K562 (cell line): ENCODE measurements around the gene C1QTNF5. TPM values are rescaled to one million over a fixed set of nuclear protein-coding genes. Genes with fewer than 3 reads are reported as not detected.

Experiments
- ATAC-seq: fragments of 200-7000 bp; cut with Tn5 transposase; 3 replicates; pipeline ENCODE4 v1.9.1; 2020; ENCODE audit warnings: moderate library complexity
- BruUV-seq: library from RNA; stranded (reverse); fragments of 400-500 nt; replicated peaks from 2 replicates; lab custom pipeline; 2021; lab: Mats Ljungman, UMichigan
- CTCF ChIA-PET: fragments of 300-600 bp; formaldehyde crosslinking; extraction: SDS; loops from one replicate; lab custom pipeline; 2021; ENCODE audit warnings: low intra/inter-chr PET ratio; lab: Yijun Ruan, JAX
- POLR2A ChIA-PET: fragments of 300-600, 350-650 bp; sonication (Branson Sonifier 250); formaldehyde crosslinking; extraction: SDS; loops from one replicate; lab custom pipeline; 2021; ENCODE audit warnings: antibody characterized with exemption, inconsistent platforms; lab: Yijun Ruan, JAX
- DNase-seq, 4 experiments: peaks; one replicate each; pipeline versions ENCODE4 v3.0.0 to v3.0.0-alpha.2; 2011 to 2018; ENCODE audit warnings: low spot score in 3 of 4, mixed read lengths in 3 of 4; ENCODE audit errors: extremely low read depth in 1 of 4
- FAIRE-seq: peaks from 2 replicates; lab custom pipeline; 2011; peaks lifted over from hg19 to GRCh38; lab: Jason Lieb, UNC
- H2AFZ ChIP-seq: 2 replicates; pipeline ENCODE4 v1.6.0; 2011; ENCODE audit warnings: low read depth, low read length, control low read depth, inconsistent platforms
- H3K27ac ChIP-seq: fragments of 200-600 bp; 3 replicates; pipeline ENCODE4 v1.8.0; 2011; ENCODE audit warnings: low read depth, mild to moderate bottlenecking, control low read depth, inconsistent platforms, low read length, moderate library complexity, mixed read lengths; ENCODE audit errors: extremely low read depth
- H3K27me3 ChIP-seq, 2 experiments: fragments of 300-600 bp in 1 of 2; 2 replicates in 1 of 2; 3 replicates in 1 of 2; pipeline versions ENCODE4 v1.6.0 to v1.8.0; 2011; ENCODE audit warnings: inconsistent platforms in 2 of 2, low read length in 2 of 2, mild to moderate bottlenecking in 1 of 2, mixed read lengths in 1 of 2, moderate library complexity in 1 of 2; ENCODE audit not compliant: control insufficient read depth in 2 of 2, insufficient read depth in 2 of 2
- H3K36me3 ChIP-seq: fragments of 300-600 bp; 3 replicates; pipeline ENCODE4 v1.8.0; 2011; ENCODE audit warnings: mild to moderate bottlenecking, low read length, inconsistent platforms; ENCODE audit not compliant: control insufficient read depth, insufficient read depth
- H3K4me1 ChIP-seq, 2 experiments: fragments of 200-600 bp in 1 of 2; replicated peaks in 1 of 2; 2 replicates in 1 of 2; 3 replicates in 1 of 2; pipeline versions ENCODE4 v1.5.1 to v1.8.0; 2011; ENCODE audit warnings: inconsistent platforms in 2 of 2, low read length in 2 of 2, mild to moderate bottlenecking in 1 of 2, mixed read lengths in 1 of 2, moderate library complexity in 1 of 2; ENCODE audit not compliant: control insufficient read depth in 2 of 2, insufficient read depth in 2 of 2
- H3K4me2 ChIP-seq: 2 replicates; pipeline ENCODE4 v1.6.1; 2011; ENCODE audit warnings: low read length, control low read depth, inconsistent platforms, mixed read lengths; ENCODE audit not compliant: insufficient read depth
- H3K4me3 ChIP-seq: fragments of 200-600 bp; sonication (generic), shearing (Covaris generic); 2 replicates; pipeline ENCODE4 v1.5.1; 2016; ENCODE audit warnings: control low read depth, inconsistent platforms
- H3K79me2 ChIP-seq: fragments of 200-600 bp; 3 replicates; pipeline ENCODE4 v1.8.0; 2011; ENCODE audit warnings: low read length, inconsistent platforms; ENCODE audit not compliant: control insufficient read depth, insufficient read depth
- H3K9ac ChIP-seq, 2 experiments: 2 replicates each; pipeline versions ENCODE4 v1.6.0 to v1.6.1; 2011; ENCODE audit warnings: low read depth in 2 of 2, low read length in 2 of 2, control low read depth in 1 of 2, inconsistent platforms in 1 of 2, mild to moderate bottlenecking in 1 of 2, mixed read lengths in 1 of 2; ENCODE audit not compliant: insufficient read depth in 1 of 2
- H3K9me1 ChIP-seq: one replicate; pipeline ENCODE4 v1.6.0; 2011; ENCODE audit warnings: inconsistent platforms, mild to moderate bottlenecking, low read length, moderate library complexity; ENCODE audit not compliant: control insufficient read depth, insufficient read depth
- H3K9me3 ChIP-seq: replicated peaks from 2 replicates; pipeline ENCODE4 v1.5.1; 2011; ENCODE audit warnings: low read depth, low read length, inconsistent platforms; ENCODE audit not compliant: control insufficient read depth, insufficient read depth
- H4K20me1 ChIP-seq: replicated peaks from 2 replicates; pipeline ENCODE4 v1.6.1; 2011; ENCODE audit warnings: low read length, inconsistent platforms, mixed read lengths; ENCODE audit not compliant: control insufficient read depth, insufficient read depth
- ARNT ChIP-seq, 2 experiments: fragments of 450-650 bp; IDR thresholded peaks; 2 replicates each; pipeline ENCODE4 v1.6.1; 2016; ENCODE audit warnings: mild to moderate bottlenecking in 1 of 2
- BMI1 ChIP-seq: fragments of 150-350 bp; IDR thresholded peaks from 2 replicates; pipeline ENCODE4 v1.6.1; 2014; ENCODE audit warnings: low read length
- BRD4 ChIP-seq: fragments of 200-600 bp; sonication (generic); IDR thresholded peaks from 2 replicates; pipeline ENCODE4 v1.6.1; 2017; ENCODE audit warnings: inconsistent platforms
- CBX1 ChIP-seq: sonication (generic); IDR thresholded peaks from 2 replicates; pipeline ENCODE4 v1.6.1; 2016; ENCODE audit warnings: antibody characterized with exemption, low read depth, mild to moderate bottlenecking
- CC2D1A ChIP-seq: fragments of 450-650 bp; IDR thresholded peaks from 2 replicates; pipeline ENCODE4 v1.6.1; 2017; ENCODE audit warnings: mild to moderate bottlenecking
- EP300 ChIP-seq: IDR thresholded peaks from 2 replicates; pipeline ENCODE4 v1.6.1; 2012; ENCODE audit warnings: low read length, improper control_type of control experiment
- FOXK2 ChIP-seq, 2 experiments: fragments of 450-650 bp; IDR thresholded peaks in 1 of 2; conservative IDR thresholded peaks in 1 of 2; 2 replicates each; pipeline ENCODE4 v1.6.1; 2016; ENCODE audit warnings: low read depth in 2 of 2, mild to moderate bottlenecking in 1 of 2
- HDGF ChIP-seq: fragments of 450-650 bp; IDR thresholded peaks from 2 replicates; pipeline ENCODE4 v1.6.1; 2016
- MTA1 ChIP-seq: fragments of 450-650 bp; IDR thresholded peaks from 2 replicates; pipeline ENCODE4 v1.6.1; 2017; ENCODE audit warnings: borderline replicate concordance
- PHF21A ChIP-seq: fragments of 450-650 bp; IDR thresholded peaks from 2 replicates; pipeline ENCODE4 v1.6.1; 2017; ENCODE audit warnings: low read depth, borderline replicate concordance
- RB1 ChIP-seq: fragments of 450-650 bp; IDR thresholded peaks from 2 replicates; pipeline ENCODE4 v1.6.1; 2017; ENCODE audit warnings: low read depth, mild to moderate bottlenecking
- RBBP5 ChIP-seq: fragments of 200-600 bp; sonication (generic); IDR thresholded peaks from 2 replicates; pipeline ENCODE4 v1.6.1; 2012; ENCODE audit warnings: borderline replicate concordance, mild to moderate bottlenecking, low read length, control low read depth, inconsistent platforms; ENCODE audit not compliant: insufficient read depth, poor library complexity, severe bottlenecking
- RFX1 ChIP-seq: fragments of 450-650 bp; IDR thresholded peaks from 2 replicates; pipeline ENCODE4 v1.6.1; 2016; ENCODE audit warnings: mild to moderate bottlenecking, moderate library complexity
- RNF219 ChIP-seq: fragments of 250-450 bp; sonication (Bioruptor Pico); IDR thresholded peaks from 2 replicates; pipeline ENCODE4 v1.5.0; 2022; ENCODE audit warnings: mild to moderate bottlenecking
- SP1 ChIP-seq: sonication (generic); formaldehyde crosslinking; IDR thresholded peaks from 2 replicates; pipeline ENCODE4 v1.8.1; 2022; ENCODE audit warnings: mild to moderate bottlenecking, missing genetic modification reagents
- THAP7 ChIP-seq: fragments of 250-450 bp; sonication (Bioruptor Pico); IDR thresholded peaks from 2 replicates; pipeline ENCODE4 v1.5.0; 2021
- WGBS: fragments of 100-300 bp; shearing (Covaris generic); methylation state at CpG from one replicate; pipeline ENCODE4 v1.1.6; 2016; ENCODE audit warnings: low coverage, mixed read lengths; ENCODE audit not compliant: insufficient coverage; ENCODE audit errors: missing lambda C conversion rate; 5-methylcytosine and 5-hydroxymethylcytosine counted together
- in situ Hi-C: fragments of 300-500 bp; cut with MboI; formaldehyde crosslinking; loops from 4 replicates; pipeline ENCODE4 v1.15.0; 2018; ENCODE audit warnings: inconsistent platforms, mixed read lengths
- intact Hi-C: fragments of 100-400 bp; cut with micrococcal nuclease; formaldehyde crosslinking; loops from 2 replicates; pipeline ENCODE4 v1.14.2; 2022
- polyA plus RNA-seq, 8 experiments: library from polyadenylated mRNA; depleted of rRNA in 4 of 8; stranded (reverse) in 5 of 8; unstranded in 3 of 8; fragments of >200 nt; fragmentation: Nextera tagmentation in 2 of 8; fragmentation: Illumina TruSeq in 1 of 8; extraction: Ambion mirVana in 2 of 8; extraction: Trizol in 1 of 8; gene quantifications; 2 replicates each; pipeline versions ENCODE4 v1.2.1 to v1.2.3, GENCODE V29; 2011 to 2014; ENCODE audit warnings: inconsistent platforms in 1 of 8, missing spikeins in 1 of 8
- total RNA-seq, 7 experiments: library from RNA; depleted of rRNA in 6 of 7; stranded (reverse); fragments of >200 nt in 6 of 7; fragmentation: Illumina TruSeq in 2 of 7; extraction: Trizol in 2 of 7; gene quantifications; 2 replicates each; pipeline versions ENCODE4 v1.2.1 to v1.2.3, GENCODE V29; 2011 to 2021; ENCODE audit warnings: low replicate concordance in 1 of 7
- TF ChIP-seq, protein P1 (sequence below): fragments of 450-650 bp; IDR thresholded peaks from 2 replicates; pipeline ENCODE4 v1.6.1; 2014; ENCODE audit warnings: low read depth, mild to moderate bottlenecking, moderate library complexity, borderline replicate concordance

C1QTNF5 gene
- total and polyA plus RNA-seq, 9 of the 15 experiments (the other 6 are each of a cell fraction or from before 2014, with no cell fraction given) = 0.07 to 0.76 (median 0.24) TPM; not detected in 1

- Histone ChIP-seq H3K4me3 (no peak overlapping the region), H4K20me1 (peaks cover 5% of the 10 kb centered on the region; the same call in 1 of the 2 replicates), H3K79me2 (peaks cover 14% of the 10 kb centered on the region; the same call in 1 of the 3 replicates), H3K4me1 (peaks cover 66 to 77% of the 10 kb centered on the region in 2 experiments), H3K27me3 (no peaks in the 10 kb centered on the region), H3K27ac (no peak overlapping the region; the same call in 2 of the 3 replicates), H3K4me2 (peak overlapping the region; percentile 27; the same call in 1 of the 2 replicates), H3K9me3 (no peaks in the 10 kb centered on the region), H3K9me1 (no peaks in the 10 kb centered on the region), H3K36me3 (peaks cover 27% of the 10 kb centered on the region; the same call in 1 of the 3 replicates), H3K9ac (peak overlapping the region in 1 of 2 experiments; percentile 14; a peak in 1 of 4 replicates), H2AFZ (no peak overlapping the region)
- WGBS = 51% methylated on average over 5 of the region's 5 CpGs
- intact Hi-C loops (loop anchor here (1.0 to 5.0 kb wide), 3 partner anchors 18 to 51 kb away; no protein-coding TSS in a partner anchor), in situ Hi-C loops (no loop called here)
- POLR2A ChIA-PET = interaction anchor here (0.6 to 3.7 kb wide), 6 partner anchors 9 to 267 kb away, joined by 3 to 24 read pairs (median 4); partner anchors contain the start of gene C2CD2L
- ATAC-seq = peak; percentile 54
- FAIRE-seq = peak; percentile 88
- CTCF ChIA-PET = interaction anchor here (1.5 to 5.9 kb wide), 2 partner anchors 16 to 18 kb away, joined by 3 to 41 read pairs; no protein-coding TSS in a partner anchor
- DNase-seq = peak; percentile 58 to 77 (median 65)
- no TSS peak for BruUV-seq
- TF ChIP-seq SP1 (peak; percentile 27; the same call in 1 of the 2 replicates), RFX1 (no peak), ARNT (IDR thresholded peaks at IDR 0.05) (0 out of 4 replicates have a peak, but pooled peaks of 1 of the 2 experiments have one; percentile 26), HDGF (0 out of 2 replicates have a peak, but pooled peaks have one; percentile 16), THAP7 (CRISPR knock-in tag) (no peak), CC2D1A (0 out of 2 replicates have a peak, but pooled peaks have one; percentile 53), EP300 (peak; percentile 12; the same call in 1 of the 2 replicates), RBBP5 (peak; percentile 11), BMI1 (no peak), MTA1 (no peak), RB1 (peak; percentile 47; the same call in 1 of the 2 replicates), FOXK2 (conservative IDR thresholded peaks at IDR 0.05 in 1 of 2, IDR thresholded peaks at IDR 0.05 in 1 of 2; ENCODE audit: low read depth in 2 of 2) (0 out of 4 replicates have a peak, but pooled peaks of 1 of the 2 experiments have one; percentile 28), RNF219 (CRISPR knock-in tag) (no peak), BRD4 (no peak), PHF21A (no peak), CBX1 (0 out of 2 replicates have a peak, but pooled peaks have one; percentile 27)
- TF ChIP-seq, protein P1, sequence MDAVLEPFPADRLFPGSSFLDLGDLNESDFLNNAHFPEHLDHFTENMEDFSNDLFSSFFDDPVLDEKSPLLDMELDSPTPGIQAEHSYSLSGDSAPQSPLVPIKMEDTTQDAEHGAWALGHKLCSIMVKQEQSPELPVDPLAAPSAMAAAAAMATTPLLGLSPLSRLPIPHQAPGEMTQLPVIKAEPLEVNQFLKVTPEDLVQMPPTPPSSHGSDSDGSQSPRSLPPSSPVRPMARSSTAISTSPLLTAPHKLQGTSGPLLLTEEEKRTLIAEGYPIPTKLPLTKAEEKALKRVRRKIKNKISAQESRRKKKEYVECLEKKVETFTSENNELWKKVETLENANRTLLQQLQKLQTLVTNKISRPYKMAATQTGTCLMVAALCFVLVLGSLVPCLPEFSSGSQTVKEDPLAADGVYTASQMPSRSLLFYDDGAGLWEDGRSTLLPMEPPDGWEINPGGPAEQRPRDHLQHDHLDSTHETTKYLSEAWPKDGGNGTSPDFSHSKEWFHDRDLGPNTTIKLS = 0 out of 2 replicates have a peak, but pooled peaks have one; percentile 18
Measured at GRCh38 chr11:119373921-119374631, 33.4 kb upstream of the C1QTNF5 start.
